ENCODE measurements around the gene MTA2. TPM values are rescaled to one million over a fixed set of nuclear protein-coding genes. Genes with fewer than 3 reads are reported as not detected.

The MTA2 gene
- total and polyA plus RNA-seq, 2 of the 8 experiments (the other 6 are each of a cell fraction or from before 2014, with no cell fraction given) = 25.7 to 114 TPM

DNA sequence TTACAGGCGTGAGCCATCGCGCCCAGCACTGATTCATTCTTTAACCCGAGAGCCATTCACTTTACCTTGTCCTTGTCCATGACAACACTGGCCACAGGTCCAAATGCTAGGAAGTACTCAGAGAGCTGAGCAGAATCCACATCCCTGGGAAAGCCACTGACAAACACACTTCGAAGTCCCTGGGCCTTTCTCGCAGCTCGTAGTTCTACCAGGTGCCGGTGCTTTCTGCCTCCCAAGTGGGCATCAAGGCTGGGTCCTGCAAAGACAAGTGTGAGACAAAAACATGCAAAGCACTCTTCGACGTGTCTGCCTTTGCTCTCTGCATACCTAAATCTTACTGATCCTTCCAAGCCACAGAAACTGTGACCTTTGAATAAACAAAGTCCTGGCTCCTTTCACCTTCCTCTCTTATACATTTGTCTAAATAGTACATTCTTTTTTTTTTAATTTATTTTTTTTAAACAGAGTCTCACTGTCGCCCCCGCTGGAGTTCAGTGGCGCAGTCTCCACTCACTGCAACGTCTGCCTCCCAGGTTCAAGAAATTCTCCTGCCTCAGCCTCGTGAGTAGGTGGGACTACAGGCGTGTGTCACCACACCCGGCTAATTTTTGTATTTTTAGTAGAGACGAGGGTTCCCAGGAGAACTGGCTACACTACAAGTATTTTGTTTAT is 12.6 kb downstream of the MTA2 start:
- ChIA-PET CTCF (ENCODE audit: partially characterized antibody) (interaction anchor here (0.6 to 2.5 kb wide), 17 partner anchors 12 to 260 kb away, joined by 3 to 15 read pairs (median 4); partner anchors contain the start of genes B3GAT3, C11orf98, CSKMT and INTS5), POLR2A (ENCODE audit: partially characterized antibody) (interaction anchor here (0.5 to 9.7 kb wide), 4 partner anchors 10 to 76 kb away, joined by 3 to 167 read pairs (median 4); partner anchors contain the start of genes C11orf98, CSKMT, EEF1G and MTA2)
- Histone ChIP-seq H3K27ac (ENCODE audit: low read depth, low read length) (no peak overlapping the region), H3K79me1 (ENCODE audit: low read depth, low read length) (peaks cover 4% of the 10 kb centered on the region; the same call in 1 of the 2 replicates), H3K9me3 (ENCODE audit: insufficient read depth in 2 of 2, low read depth in 1 of 2, low read length in 1 of 2) (no peaks in the 10 kb centered on the region), H2BK15ac (ENCODE audit: low read length) (no peak overlapping the region), H3K4ac (replicated peaks; ENCODE audit: insufficient read length, low read depth, low read length) (no peak overlapping the region), H3K27me3 (replicated peaks in 1 of 4; ENCODE audit: control insufficient read depth in 3 of 4, extremely low read depth in 1 of 4, insufficient read depth in 3 of 4, low read length in 3 of 4) (no peaks in the 10 kb centered on the region), H3K36me3 (ENCODE audit: control insufficient read depth in 2 of 4, insufficient read depth in 4 of 4, low read length in 3 of 4) (peaks cover 0 to 31% (median 5%) of the 10 kb centered on the region in 4 experiments; a peak in 6 of 8 replicates), H4K20me1 (replicated peaks in 1 of 2; ENCODE audit: control insufficient read depth in 1 of 2, insufficient read depth in 2 of 2, low read length in 2 of 2) (peaks cover 0 to 2% of the 10 kb centered on the region in 2 experiments), H4K91ac (replicated peaks; ENCODE audit: insufficient read length, low read length) (no peak overlapping the region), H4K8ac (ENCODE audit: extremely low read depth, insufficient read depth, low read length) (no peak overlapping the region), H3K14ac (ENCODE audit: insufficient read length) (no peak overlapping the region), H3K4me3 (ENCODE audit: extremely low read depth in 1 of 4, insufficient read depth in 2 of 4, low read depth in 3 of 4, low read length in 4 of 4) (no peak overlapping the region), H2BK120ac (replicated peaks; ENCODE audit: low read depth, low read length) (no peak overlapping the region), H2AFZ (ENCODE audit: low read length) (no peak overlapping the region), H3K9ac (replicated peaks in 1 of 4; ENCODE audit: extremely low read depth in 1 of 4, low read depth in 3 of 4, low read length in 3 of 4) (no peak overlapping the region; a peak in 1 of 7 replicates), H3K79me2 (ENCODE audit: control insufficient read depth in 1 of 2, insufficient read depth in 2 of 2, low read length in 2 of 2) (peaks cover 0 to 18% of the 10 kb centered on the region in 2 experiments; a peak in 2 of 4 replicates), H3K4me2 (ENCODE audit: insufficient read depth in 1 of 2, low read depth in 2 of 2, low read length in 2 of 2) (no peak overlapping the region), H3K18ac (ENCODE audit: extremely low read depth, low read length) (no peak overlapping the region), H3K4me1 (replicated peaks in 1 of 4; ENCODE audit: control insufficient read depth in 3 of 4, insufficient read depth in 4 of 4, low read length in 3 of 4) (peaks cover 0 to 3% (median under 1%) of the 10 kb centered on the region in 4 experiments; a peak in 5 of 7 replicates), H2BK5ac (ENCODE audit: low read depth, low read length) (no peak overlapping the region), H3K23ac (ENCODE audit: insufficient read length) (no peak overlapping the region), H4K5ac (ENCODE audit: insufficient read length, low read depth, low read length) (no peak overlapping the region), H3K56ac (replicated peaks; ENCODE audit: insufficient read length, low read depth, low read length) (no peak overlapping the region), H2AK5ac (ENCODE audit: low read depth, low read length) (no peak overlapping the region), H2BK20ac (ENCODE audit: low read length) (no peak overlapping the region), H3K23me2 (ENCODE audit: low read depth, low read length) (peaks cover 6% of the 10 kb centered on the region), H2BK12ac (ENCODE audit: low read depth, low read length) (no peak overlapping the region)
- DNase-seq (ENCODE audit: low read depth in 1 of 2, low spot score in 2 of 2) (no peak), FAIRE-seq (no peak)
- TF ChIP-seq EP300 (IDR thresholded peaks at IDR 0.05; ENCODE audit: borderline replicate concordance in 1 of 2, low read depth in 2 of 2, low read length in 2 of 2) (no peak), TAF7 (optimal IDR thresholded peaks at IDR 0.05; ENCODE audit: borderline replicate concordance, low read depth, low read length) (no peak), TCF12 (IDR thresholded peaks at IDR 0.05; ENCODE audit: low read depth, low read length) (no peak)
- TF ChIP-seq, protein P1, sequence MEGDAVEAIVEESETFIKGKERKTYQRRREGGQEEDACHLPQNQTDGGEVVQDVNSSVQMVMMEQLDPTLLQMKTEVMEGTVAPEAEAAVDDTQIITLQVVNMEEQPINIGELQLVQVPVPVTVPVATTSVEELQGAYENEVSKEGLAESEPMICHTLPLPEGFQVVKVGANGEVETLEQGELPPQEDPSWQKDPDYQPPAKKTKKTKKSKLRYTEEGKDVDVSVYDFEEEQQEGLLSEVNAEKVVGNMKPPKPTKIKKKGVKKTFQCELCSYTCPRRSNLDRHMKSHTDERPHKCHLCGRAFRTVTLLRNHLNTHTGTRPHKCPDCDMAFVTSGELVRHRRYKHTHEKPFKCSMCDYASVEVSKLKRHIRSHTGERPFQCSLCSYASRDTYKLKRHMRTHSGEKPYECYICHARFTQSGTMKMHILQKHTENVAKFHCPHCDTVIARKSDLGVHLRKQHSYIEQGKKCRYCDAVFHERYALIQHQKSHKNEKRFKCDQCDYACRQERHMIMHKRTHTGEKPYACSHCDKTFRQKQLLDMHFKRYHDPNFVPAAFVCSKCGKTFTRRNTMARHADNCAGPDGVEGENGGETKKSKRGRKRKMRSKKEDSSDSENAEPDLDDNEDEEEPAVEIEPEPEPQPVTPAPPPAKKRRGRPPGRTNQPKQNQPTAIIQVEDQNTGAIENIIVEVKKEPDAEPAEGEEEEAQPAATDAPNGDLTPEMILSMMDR (IDR thresholded peaks at IDR 0.05; ENCODE audit: control extremely low read depth in 1 of 3, insufficient read depth in 1 of 3, low read depth in 1 of 3, low read length in 3 of 3) = peak in 2 of 3 experiments; percentile 16 to 45; a peak in 3 of 4 replicates
- 80% methylated on average over 18 of the region's 18 CpGs; no CpG with 5 or more reads in 1 of the 2 experiments for WGBS, 2 experiments (ENCODE audit: extremely low coverage in 1 of 2, insufficient coverage in 1 of 2, insufficient read length in 1 of 2, insufficient replicate concordance in 2 of 2, low coverage in 1 of 2, low lambda C conversion rate in 2 of 2, missing lambda C conversion rate in 1 of 2)

All from H1 (cell line).